ENCODE results near the gene SFMBT2.

DNA sequence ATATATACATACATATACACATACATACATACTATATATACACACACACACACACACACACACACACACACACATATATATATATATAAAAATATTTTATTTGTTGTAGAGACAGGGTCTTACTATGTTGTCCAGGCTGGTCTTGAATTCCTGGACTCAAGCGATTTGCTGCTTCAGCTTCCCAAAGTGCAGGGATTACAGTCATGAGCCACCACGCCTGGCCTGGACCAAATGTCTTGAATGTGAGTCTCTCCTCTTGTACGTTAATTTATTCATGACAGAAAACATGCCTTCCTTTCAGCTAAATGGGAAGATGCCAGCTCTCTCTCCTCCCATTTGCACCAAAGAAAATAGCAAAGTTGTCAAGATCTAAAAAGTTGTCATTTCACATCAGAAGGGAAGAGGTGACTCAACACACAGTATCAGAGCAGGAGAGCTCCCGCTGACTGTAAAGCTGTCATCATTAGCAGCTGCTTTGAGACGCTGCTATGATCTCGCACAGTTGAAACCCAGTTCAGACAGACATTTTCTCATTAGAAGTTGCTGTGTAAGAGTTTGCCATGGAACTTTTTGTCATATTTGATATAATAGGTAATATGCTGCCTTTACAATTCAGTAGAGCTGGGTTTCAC, 224.3 kb downstream of the SFMBT2 start:
- TF ChIP-seq, protein P1, sequence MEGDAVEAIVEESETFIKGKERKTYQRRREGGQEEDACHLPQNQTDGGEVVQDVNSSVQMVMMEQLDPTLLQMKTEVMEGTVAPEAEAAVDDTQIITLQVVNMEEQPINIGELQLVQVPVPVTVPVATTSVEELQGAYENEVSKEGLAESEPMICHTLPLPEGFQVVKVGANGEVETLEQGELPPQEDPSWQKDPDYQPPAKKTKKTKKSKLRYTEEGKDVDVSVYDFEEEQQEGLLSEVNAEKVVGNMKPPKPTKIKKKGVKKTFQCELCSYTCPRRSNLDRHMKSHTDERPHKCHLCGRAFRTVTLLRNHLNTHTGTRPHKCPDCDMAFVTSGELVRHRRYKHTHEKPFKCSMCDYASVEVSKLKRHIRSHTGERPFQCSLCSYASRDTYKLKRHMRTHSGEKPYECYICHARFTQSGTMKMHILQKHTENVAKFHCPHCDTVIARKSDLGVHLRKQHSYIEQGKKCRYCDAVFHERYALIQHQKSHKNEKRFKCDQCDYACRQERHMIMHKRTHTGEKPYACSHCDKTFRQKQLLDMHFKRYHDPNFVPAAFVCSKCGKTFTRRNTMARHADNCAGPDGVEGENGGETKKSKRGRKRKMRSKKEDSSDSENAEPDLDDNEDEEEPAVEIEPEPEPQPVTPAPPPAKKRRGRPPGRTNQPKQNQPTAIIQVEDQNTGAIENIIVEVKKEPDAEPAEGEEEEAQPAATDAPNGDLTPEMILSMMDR (IDR thresholded peaks at IDR 0.05; ENCODE audit: low read depth, low read length) = no peak
- no peak for TF ChIP-seq EZH2phosphoT487 (IDR thresholded peaks at IDR 0.05; ENCODE audit: low read depth)
